Measurements from ENCODE around the gene TUBA3E.

DNA sequence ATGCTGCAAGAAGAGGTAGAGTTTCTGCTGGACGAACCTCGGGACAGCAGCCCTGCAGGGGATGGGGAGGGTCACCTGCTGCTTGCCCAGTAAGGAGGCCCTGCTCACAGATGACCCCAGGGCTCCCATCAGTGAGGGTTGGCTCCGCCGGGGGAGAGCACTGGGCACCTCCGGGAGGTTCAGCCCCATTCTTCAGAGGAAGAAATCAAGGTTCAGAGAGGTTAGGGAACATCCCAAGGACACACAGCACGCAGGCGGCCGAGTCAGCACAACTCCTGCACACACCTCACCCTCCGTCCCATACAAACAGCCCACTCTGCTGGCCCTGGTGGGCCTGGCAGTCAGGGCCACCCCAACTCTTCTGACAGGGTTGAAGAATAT is 41.6 kb downstream of the TUBA3E start:
- TF ChIP-seq, protein P1, sequence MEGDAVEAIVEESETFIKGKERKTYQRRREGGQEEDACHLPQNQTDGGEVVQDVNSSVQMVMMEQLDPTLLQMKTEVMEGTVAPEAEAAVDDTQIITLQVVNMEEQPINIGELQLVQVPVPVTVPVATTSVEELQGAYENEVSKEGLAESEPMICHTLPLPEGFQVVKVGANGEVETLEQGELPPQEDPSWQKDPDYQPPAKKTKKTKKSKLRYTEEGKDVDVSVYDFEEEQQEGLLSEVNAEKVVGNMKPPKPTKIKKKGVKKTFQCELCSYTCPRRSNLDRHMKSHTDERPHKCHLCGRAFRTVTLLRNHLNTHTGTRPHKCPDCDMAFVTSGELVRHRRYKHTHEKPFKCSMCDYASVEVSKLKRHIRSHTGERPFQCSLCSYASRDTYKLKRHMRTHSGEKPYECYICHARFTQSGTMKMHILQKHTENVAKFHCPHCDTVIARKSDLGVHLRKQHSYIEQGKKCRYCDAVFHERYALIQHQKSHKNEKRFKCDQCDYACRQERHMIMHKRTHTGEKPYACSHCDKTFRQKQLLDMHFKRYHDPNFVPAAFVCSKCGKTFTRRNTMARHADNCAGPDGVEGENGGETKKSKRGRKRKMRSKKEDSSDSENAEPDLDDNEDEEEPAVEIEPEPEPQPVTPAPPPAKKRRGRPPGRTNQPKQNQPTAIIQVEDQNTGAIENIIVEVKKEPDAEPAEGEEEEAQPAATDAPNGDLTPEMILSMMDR (IDR thresholded peaks at IDR 0.05) = no peak
- no peak for TF ChIP-seq POLR2A (IDR thresholded peaks at IDR 0.05)

Measured in body of pancreas (tissue), 4 donors.